Esophagus squamous epithelium (tissue), 5 donors: ENCODE measurements around the gene SIRT6. TPM values are rescaled to one million over a fixed set of nuclear protein-coding genes. Genes with fewer than 3 reads are reported as not detected.
A peak's percentile ranks its signal among the peaks of the same experiment; 100 is the strongest.

Experiments used
- DNase-seq: peaks from one replicate; lab custom pipeline; 2025; lab: John Stamatoyannopoulos, UW
- H3K27ac ChIP-seq, 4 donors: fragments of 200-600 bp; sonication (generic); one replicate each; pipeline ENCODE4 v1.5.1; 2016 to 2019; ENCODE audit warnings: mild to moderate bottlenecking in 1 of 4
- H3K27me3 ChIP-seq, 4 donors: fragments of 200-600 bp; sonication (generic); 1 replicate in 3 of 4; 2 replicates in 1 of 4; pipeline versions ENCODE4 v1.5.1 to v1.6.0; 2017 to 2021; ENCODE audit warnings: antibody characterized with exemption in 1 of 4
- H3K36me3 ChIP-seq, 3 donors: fragments of 200-600 bp; sonication (generic); one replicate each; pipeline ENCODE4 v1.5.1; 2016 to 2019
- H3K4me1 ChIP-seq, 3 donors: fragments of 200-600 bp; sonication (generic); one replicate each; pipeline ENCODE4 v1.5.1; 2017 to 2019
- H3K4me3 ChIP-seq, 4 donors: fragments of 200-600 bp; sonication (generic); 1 replicate in 3 of 4; 2 replicates in 1 of 4; pipeline ENCODE4 v1.5.1; 2016 to 2019; ENCODE audit warnings: mild to moderate bottlenecking in 2 of 4, moderate library complexity in 1 of 4
- H3K9me3 ChIP-seq, 3 donors: fragments of 200-600 bp; sonication (generic); one replicate each; pipeline ENCODE4 v1.5.1; 2016 to 2019
- POLR2A ChIP-seq, 4 donors: fragments of 450-650 bp; IDR thresholded peaks; one replicate each; pipeline ENCODE4 v1.6.1; 2017; ENCODE audit warnings: antibody characterized with exemption in 4 of 4, mild to moderate bottlenecking in 4 of 4, moderate library complexity in 3 of 4
- WGBS, 2 donors: methylation state at CpG; one replicate each; pipeline ENCODE4 v1.1.5; 2018; 5-methylcytosine and 5-hydroxymethylcytosine counted together
- intact Hi-C: fragments of 100-400 bp; cut with DNase I; formaldehyde crosslinking; loops from one replicate; pipeline ENCODE4 v1.15.0; 2022
- total RNA-seq, 4 donors: library from RNA; depleted of rRNA; stranded (reverse); fragments of >200 nt; gene quantifications; one replicate each; pipeline ENCODE4 v1.1.0, GENCODE V29; 2016
- TF ChIP-seq, protein P1 (sequence below), 6 experiments: fragments of 450-650 bp in 4 of 6; fragments of 200-600 bp in 2 of 6; sonication (generic) in 2 of 6; IDR thresholded peaks; one replicate each; pipeline ENCODE4 v1.5.1; 2016 to 2019; ENCODE audit warnings: antibody characterized with exemption in 6 of 6, mild to moderate bottlenecking in 4 of 6, moderate library complexity in 4 of 6
- donor health status: DM: yes; HTN: yes; CAD: no.

Gene SIRT6
- total RNA-seq, 4 donors from 2014 or later = 9.0 to 23.3 (median 18.3) TPM

DNA sequence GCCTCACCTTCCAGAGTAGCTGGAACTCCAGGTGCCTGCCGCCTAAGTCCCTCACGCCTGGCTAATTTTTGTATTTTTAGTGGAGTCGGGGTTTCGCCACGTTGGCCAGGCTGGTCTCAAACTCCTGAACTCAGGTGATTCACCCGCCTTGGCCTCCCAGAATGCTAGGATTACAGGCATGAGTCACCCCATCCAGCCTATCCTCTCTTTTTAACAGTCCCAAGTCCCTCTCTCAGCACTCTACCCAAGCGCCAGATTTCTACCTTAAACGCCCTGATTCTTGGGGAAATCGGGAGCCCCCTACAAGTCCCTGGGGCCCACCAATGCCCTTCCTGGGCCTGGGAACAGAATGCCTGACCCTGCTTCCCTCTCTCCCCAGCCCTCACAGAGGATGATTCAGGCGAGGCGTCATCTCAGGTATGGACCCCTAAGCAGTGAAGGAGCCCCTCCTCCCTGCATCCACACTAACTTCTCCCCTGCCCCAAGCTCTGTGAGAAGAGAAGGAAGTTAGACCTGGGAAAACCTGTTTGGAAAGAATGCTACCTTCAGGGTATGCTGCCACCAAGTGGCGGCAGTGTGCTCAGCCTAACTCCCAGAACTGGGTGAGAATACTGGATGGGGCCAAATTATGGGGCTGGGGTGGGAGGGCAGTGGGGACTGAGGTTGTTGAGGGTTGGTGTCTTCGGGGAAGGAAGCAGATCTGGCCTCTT is 26.2 kb upstream of the SIRT6 start:
- H3K27ac ChIP-seq = peak overlapping the region in 1 of 4 donors; percentile 50
- H3K36me3 ChIP-seq = no peaks in the 10 kb centered on the region
- H3K9me3 ChIP-seq = no peaks in the 10 kb centered on the region
- no peak for DNase-seq
- H3K4me1 ChIP-seq = peaks cover 0 to 17% (median 0%) of the 10 kb centered on the region in 3 donors
- H3K27me3 ChIP-seq = peaks cover 0 to 57% (median 0%) of the 10 kb centered on the region in 4 donors
- no peak overlapping the region for H3K4me3 ChIP-seq
- WGBS, 2 donors = 41 to 58% methylated on average over 9 to 10 of the region's 13 CpGs
- intact Hi-C loops = no loop called here
- TF ChIP-seq, protein P1, sequence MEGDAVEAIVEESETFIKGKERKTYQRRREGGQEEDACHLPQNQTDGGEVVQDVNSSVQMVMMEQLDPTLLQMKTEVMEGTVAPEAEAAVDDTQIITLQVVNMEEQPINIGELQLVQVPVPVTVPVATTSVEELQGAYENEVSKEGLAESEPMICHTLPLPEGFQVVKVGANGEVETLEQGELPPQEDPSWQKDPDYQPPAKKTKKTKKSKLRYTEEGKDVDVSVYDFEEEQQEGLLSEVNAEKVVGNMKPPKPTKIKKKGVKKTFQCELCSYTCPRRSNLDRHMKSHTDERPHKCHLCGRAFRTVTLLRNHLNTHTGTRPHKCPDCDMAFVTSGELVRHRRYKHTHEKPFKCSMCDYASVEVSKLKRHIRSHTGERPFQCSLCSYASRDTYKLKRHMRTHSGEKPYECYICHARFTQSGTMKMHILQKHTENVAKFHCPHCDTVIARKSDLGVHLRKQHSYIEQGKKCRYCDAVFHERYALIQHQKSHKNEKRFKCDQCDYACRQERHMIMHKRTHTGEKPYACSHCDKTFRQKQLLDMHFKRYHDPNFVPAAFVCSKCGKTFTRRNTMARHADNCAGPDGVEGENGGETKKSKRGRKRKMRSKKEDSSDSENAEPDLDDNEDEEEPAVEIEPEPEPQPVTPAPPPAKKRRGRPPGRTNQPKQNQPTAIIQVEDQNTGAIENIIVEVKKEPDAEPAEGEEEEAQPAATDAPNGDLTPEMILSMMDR (IDR thresholded peaks at IDR 0.05) = peak in 3 of 6 experiments; percentile 10 to 57 (median 29)
- no peak for TF ChIP-seq POLR2A (IDR thresholded peaks at IDR 0.05)

DNA sequence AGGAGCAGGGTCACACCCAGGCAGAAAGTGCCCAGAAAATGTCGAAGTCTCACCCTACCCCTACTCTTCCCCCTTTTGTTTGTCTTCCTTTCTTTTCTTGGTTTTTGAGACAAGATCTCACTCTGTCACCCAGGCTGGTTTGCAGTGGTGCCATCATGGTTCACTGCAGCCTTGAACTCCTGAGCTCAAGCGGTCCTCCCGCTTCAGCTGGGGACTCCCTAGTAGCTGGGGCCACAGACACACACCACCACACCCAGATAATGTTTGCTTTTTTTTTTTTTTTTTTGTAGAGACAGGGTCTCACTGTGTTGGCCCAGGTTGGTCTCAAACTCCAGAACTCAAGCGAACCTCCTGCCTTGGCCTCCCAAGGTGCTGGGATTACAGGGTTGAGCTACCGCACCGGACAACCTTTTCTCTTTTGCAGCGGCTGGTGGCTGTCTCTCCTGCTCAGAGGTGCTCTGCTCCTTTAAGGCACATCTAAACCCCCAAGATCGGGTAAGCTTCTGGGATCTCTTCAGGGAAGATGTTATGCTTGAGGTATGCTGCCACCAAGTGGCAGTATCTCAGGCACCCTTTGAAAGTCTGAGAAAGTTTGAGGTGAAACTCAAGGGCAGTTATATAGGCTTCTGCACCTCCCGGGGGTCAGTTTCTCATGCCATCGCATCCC is 24.6 kb upstream of the SIRT6 start:
- 75 to 78% methylated on average over 5 to 8 of the region's 10 CpGs for WGBS, 2 donors
- no peak for DNase-seq
- Histone ChIP-seq H3K4me1 (peaks cover 0 to 14% (median 0%) of the 10 kb centered on the region in 3 donors), H3K27me3 (peaks cover 0 to 45% (median 0%) of the 10 kb centered on the region in 4 donors), H3K36me3 (no peaks in the 10 kb centered on the region), H3K27ac (no peak overlapping the region), H3K9me3 (no peaks in the 10 kb centered on the region), H3K4me3 (no peak overlapping the region)
- intact Hi-C loops = no loop called here
- TF ChIP-seq POLR2A (IDR thresholded peaks at IDR 0.05) = no peak
- TF ChIP-seq, protein P1 (IDR thresholded peaks at IDR 0.05) = peak in 1 of 6 experiments; percentile 9

DNA sequence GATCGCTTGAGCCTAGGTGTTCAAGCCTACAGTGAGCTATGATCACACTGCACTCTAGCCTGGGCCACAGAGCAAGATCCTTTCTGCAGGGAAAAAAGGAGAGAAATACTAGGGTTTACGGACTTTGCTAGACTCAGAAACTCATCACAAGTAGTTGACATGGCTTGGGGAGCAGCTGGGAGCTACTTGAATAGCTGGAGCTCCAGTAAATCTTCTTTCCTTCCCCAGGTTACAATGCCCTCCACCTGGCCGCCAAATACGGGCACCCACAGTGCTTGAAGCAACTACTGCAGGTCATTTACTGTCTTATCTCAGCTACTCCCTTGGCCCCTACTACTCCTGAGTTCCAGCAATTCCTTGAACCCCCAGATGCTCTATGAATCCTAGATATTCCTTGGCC is 19.4 kb upstream of the SIRT6 start:
- Histone ChIP-seq H3K9me3 (no peaks in the 10 kb centered on the region), H3K27me3 (peaks cover 6 to 38% (median 6%) of the 10 kb centered on the region in 4 donors), H3K4me1 (peaks cover 0 to 18% (median 7%) of the 10 kb centered on the region in 3 donors), H3K36me3 (no peaks in the 10 kb centered on the region), H3K27ac (no peak overlapping the region), H3K4me3 (no peak overlapping the region)
- TF ChIP-seq, protein P1 (IDR thresholded peaks at IDR 0.05) = no peak
- TF ChIP-seq POLR2A (IDR thresholded peaks at IDR 0.05) = no peak
- intact Hi-C loops = no loop called here
- 67 to 74% methylated on average over 4 of the region's 4 CpGs for WGBS, 2 donors
- DNase-seq = no peak

DNA sequence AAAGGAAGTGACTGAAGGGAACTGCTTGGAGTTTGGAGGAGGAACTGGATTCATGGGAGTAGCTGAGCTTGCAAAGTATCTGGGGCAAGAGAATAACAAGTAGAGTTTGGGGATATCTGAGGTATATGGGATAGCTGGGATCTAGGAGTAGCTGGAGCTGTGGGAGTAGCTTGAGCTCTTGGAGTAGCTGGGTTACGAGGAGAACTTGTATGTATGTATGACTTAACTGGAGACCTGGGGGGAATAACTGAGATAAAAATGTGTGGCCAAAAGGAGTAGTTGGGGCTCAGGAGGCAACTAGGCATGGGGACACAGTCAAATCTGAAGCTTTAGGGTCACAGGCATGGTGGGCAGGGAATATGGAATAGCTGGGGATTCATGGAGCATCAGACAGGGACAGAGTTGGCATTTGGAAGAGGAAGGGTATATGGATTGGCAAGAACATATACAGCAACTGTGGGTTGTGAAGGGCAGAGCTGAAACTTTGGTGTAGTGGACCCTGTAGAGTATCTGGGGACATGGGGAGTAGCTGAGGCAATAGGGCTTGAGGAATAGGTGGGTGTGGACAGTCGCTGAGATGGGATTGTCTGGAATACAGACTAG is 18.7 kb upstream of the SIRT6 start:
- no peak for TF ChIP-seq POLR2A (IDR thresholded peaks at IDR 0.05)
- TF ChIP-seq, protein P1 (IDR thresholded peaks at IDR 0.05) = no peak
- intact Hi-C loops = no loop called here

More for the DNA sequence above, 18.7 kb upstream of the SIRT6 start:
- no peaks in the 10 kb centered on the region for H3K9me3 ChIP-seq
- no peak for DNase-seq
- 51 to 53% methylated on average over 2 of the region's 2 CpGs for WGBS, 2 donors
- H3K27ac ChIP-seq = no peak overlapping the region
- H3K36me3 ChIP-seq = no peaks in the 10 kb centered on the region
- H3K4me3 ChIP-seq = no peak overlapping the region
- H3K27me3 ChIP-seq = peaks cover 6 to 46% (median 12%) of the 10 kb centered on the region in 4 donors
- peaks cover 0 to 18% (median 7%) of the 10 kb centered on the region in 3 donors for H3K4me1 ChIP-seq
